ENCODE measurements around the gene KRT84. TPM values are rescaled to one million over a fixed set of nuclear protein-coding genes. Genes with fewer than 3 reads are reported as not detected.

KRT84 gene
- total RNA-seq, 1 donor from 2014 or later, result not detected

DNA sequence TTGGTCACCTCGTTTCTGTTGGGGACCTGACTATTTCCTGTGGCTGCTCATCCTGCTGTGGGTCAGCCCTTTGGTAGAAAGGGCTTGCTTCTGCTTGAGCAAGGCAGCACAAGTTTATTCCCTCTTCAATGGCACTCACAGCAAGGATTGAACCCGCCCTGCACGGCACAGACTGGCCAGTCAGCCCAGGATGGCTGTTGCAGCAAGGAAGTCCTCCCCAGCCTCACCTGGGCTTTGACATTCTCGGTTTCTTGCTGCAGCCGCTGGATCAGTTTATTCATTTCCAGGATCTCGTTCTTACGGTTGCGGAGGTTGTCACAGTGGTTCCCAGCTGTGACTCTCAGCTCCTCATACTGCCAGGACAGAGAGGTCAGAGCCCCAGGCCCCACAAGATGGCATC is 11.2 kb upstream of the KRT84 start:
- H3F3A ChIP-seq (ENCODE audit: low read depth), result no peaks in the 10 kb centered on the region
- Mint-ChIP-seq H3K9me3 (no peaks in the 10 kb centered on the region), H3K4me3 (no peak overlapping the region), H3K36me3 (no peaks in the 10 kb centered on the region), H3K27ac (no peak overlapping the region), H3K4me1 (no peaks in the 10 kb centered on the region), H3K27me3 (ENCODE audit: insufficient read depth, low read depth) (peaks cover 8% of the 10 kb centered on the region)
- no peaks in the 10 kb centered on the region for H3K79me2 ChIP-seq (ENCODE audit: low read depth)
- H3K9me3 ChIP-seq (ENCODE audit: low read depth), result no peaks in the 10 kb centered on the region
- no peak overlapping the region for H3K4me3 ChIP-seq
- H3K36me3 ChIP-seq, result no peaks in the 10 kb centered on the region
- TF ChIP-seq EZH2phosphoT487 (IDR thresholded peaks at IDR 0.05) (no peak), EZH2 (IDR thresholded peaks at IDR 0.05) (no peak)
- TF ChIP-seq, protein P1, sequence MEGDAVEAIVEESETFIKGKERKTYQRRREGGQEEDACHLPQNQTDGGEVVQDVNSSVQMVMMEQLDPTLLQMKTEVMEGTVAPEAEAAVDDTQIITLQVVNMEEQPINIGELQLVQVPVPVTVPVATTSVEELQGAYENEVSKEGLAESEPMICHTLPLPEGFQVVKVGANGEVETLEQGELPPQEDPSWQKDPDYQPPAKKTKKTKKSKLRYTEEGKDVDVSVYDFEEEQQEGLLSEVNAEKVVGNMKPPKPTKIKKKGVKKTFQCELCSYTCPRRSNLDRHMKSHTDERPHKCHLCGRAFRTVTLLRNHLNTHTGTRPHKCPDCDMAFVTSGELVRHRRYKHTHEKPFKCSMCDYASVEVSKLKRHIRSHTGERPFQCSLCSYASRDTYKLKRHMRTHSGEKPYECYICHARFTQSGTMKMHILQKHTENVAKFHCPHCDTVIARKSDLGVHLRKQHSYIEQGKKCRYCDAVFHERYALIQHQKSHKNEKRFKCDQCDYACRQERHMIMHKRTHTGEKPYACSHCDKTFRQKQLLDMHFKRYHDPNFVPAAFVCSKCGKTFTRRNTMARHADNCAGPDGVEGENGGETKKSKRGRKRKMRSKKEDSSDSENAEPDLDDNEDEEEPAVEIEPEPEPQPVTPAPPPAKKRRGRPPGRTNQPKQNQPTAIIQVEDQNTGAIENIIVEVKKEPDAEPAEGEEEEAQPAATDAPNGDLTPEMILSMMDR (IDR thresholded peaks at IDR 0.05), result no peak
- H3K4me2 ChIP-seq, result no peak overlapping the region
- H4K20me1 ChIP-seq (ENCODE audit: low read depth), result no peaks in the 10 kb centered on the region
- H3K4me1 ChIP-seq, result no peaks in the 10 kb centered on the region
- DNase-seq (ENCODE audit: low spot score), result no peak
- no peak overlapping the region for H2AFZ ChIP-seq (replicated peaks)
- no peak overlapping the region for H3K9ac ChIP-seq
- no peaks in the 10 kb centered on the region for H3K27me3 ChIP-seq
- H3K27ac ChIP-seq, result no peak overlapping the region

DNA sequence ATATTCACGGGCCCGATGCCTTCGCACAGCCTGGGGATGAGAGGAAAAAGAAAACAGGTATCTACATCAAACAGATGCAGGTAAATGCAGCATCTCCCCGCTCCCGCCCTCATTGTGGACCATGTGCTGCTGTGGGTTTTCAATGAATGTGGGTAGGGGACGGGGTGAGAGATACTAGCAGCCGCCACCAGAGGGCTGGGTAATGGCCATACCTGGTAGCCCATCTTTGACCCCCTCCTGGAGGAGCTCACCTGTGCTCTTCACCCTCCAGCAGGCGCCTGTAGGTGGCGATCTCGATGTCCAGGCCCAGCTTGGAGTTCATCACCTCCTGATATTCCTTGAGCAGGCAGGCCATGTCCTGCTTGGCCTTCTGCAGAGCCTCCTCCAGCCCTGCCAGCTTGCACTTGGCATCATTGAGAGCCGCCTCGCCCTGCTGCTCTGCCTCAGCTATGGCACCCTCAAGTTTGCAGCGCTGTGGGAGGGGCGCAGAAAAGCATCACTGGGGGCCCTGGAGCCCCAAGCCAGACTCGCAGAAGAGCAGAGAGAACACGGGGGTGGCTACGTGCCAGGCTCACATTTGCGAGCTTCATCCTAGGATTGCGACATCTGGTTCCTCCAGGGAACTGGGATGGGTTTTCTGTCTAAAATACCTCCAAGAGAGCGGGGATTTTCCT is 10.4 kb upstream of the KRT84 start:
- H3K27me3 Mint-ChIP-seq (ENCODE audit: insufficient read depth, low read depth), result peaks cover 8% of the 10 kb centered on the region
- H3K27ac ChIP-seq, result no peak overlapping the region

DNA sequence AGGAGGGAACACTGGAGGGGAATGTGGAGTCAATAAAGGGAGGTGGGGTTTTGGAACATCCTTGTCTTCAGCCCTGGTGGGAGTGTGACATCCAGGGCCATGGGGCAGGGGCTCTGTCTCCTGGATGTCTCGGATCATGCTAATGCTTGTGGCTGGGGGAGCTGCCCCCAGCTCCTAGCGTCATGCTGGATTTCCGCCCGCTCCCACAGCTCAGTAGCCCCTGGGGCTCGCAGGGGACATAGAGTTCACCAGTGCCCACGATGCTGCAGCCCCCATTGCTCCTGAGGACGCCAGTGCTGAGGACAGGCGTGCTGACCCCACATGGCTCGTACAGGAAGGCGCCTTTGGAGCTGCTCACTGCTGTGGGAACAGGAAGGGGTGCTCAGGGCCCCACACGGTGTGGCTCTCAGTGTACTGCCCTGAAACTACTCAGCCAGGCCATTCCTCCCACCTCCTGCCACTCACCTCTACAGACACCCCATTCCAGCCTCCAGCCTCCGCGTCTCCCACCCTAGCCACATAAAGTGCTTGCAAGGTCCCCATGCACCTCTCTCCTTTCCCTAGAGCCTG is 9.5 kb upstream of the KRT84 start:
- peaks cover under 1% of the 10 kb centered on the region for H3K4me1 Mint-ChIP-seq
- H3K36me3 Mint-ChIP-seq, result no peaks in the 10 kb centered on the region
- peaks cover 8% of the 10 kb centered on the region for H3K27me3 Mint-ChIP-seq (ENCODE audit: insufficient read depth, low read depth)

More for the DNA sequence above, 10.4 kb upstream of the KRT84 start:
- Histone ChIP-seq H3K9ac (no peak overlapping the region), H3K79me2 (ENCODE audit: low read depth) (no peaks in the 10 kb centered on the region), H3K4me3 (no peak overlapping the region), H3K9me3 (ENCODE audit: low read depth) (no peaks in the 10 kb centered on the region), H4K20me1 (ENCODE audit: low read depth) (no peaks in the 10 kb centered on the region), H3F3A (ENCODE audit: low read depth) (no peaks in the 10 kb centered on the region), H3K4me2 (no peak overlapping the region), H2AFZ (replicated peaks) (no peak overlapping the region), H3K36me3 (no peaks in the 10 kb centered on the region), H3K4me1 (no peaks in the 10 kb centered on the region), H3K27me3 (no peaks in the 10 kb centered on the region)
- DNase-seq (ENCODE audit: low spot score), result peak; percentile 54
- H3K4me1 Mint-ChIP-seq, result no peaks in the 10 kb centered on the region
- TF ChIP-seq EZH2 (IDR thresholded peaks at IDR 0.05) (no peak), EZH2phosphoT487 (IDR thresholded peaks at IDR 0.05) (no peak)
- TF ChIP-seq, protein P1 (IDR thresholded peaks at IDR 0.05), result peak; percentile 55
- no peak overlapping the region for H3K27ac Mint-ChIP-seq
- no peak overlapping the region for H3K4me3 Mint-ChIP-seq
- H3K36me3 Mint-ChIP-seq, result no peaks in the 10 kb centered on the region
- no peaks in the 10 kb centered on the region for H3K9me3 Mint-ChIP-seq

More for the DNA sequence above, 9.5 kb upstream of the KRT84 start:
- Mint-ChIP-seq H3K9me3 (no peaks in the 10 kb centered on the region), H3K4me3 (no peak overlapping the region), H3K27ac (no peak overlapping the region)
- H3K27ac ChIP-seq, result no peak overlapping the region
- H3K36me3 ChIP-seq, result no peaks in the 10 kb centered on the region
- no peak overlapping the region for H3K9ac ChIP-seq
- no peaks in the 10 kb centered on the region for H3F3A ChIP-seq (ENCODE audit: low read depth)
- H4K20me1 ChIP-seq (ENCODE audit: low read depth), result no peaks in the 10 kb centered on the region
- no peaks in the 10 kb centered on the region for H3K4me1 ChIP-seq
- H2AFZ ChIP-seq (replicated peaks), result no peak overlapping the region
- no peak for DNase-seq (ENCODE audit: low spot score)
- TF ChIP-seq EZH2 (IDR thresholded peaks at IDR 0.05) (no peak), EZH2phosphoT487 (IDR thresholded peaks at IDR 0.05) (no peak)
- TF ChIP-seq, protein P1 (IDR thresholded peaks at IDR 0.05), result no peak
- no peaks in the 10 kb centered on the region for H3K27me3 ChIP-seq
- H3K4me3 ChIP-seq, result no peak overlapping the region
- no peaks in the 10 kb centered on the region for H3K79me2 ChIP-seq (ENCODE audit: low read depth)
- no peak overlapping the region for H3K4me2 ChIP-seq
- no peaks in the 10 kb centered on the region for H3K9me3 ChIP-seq (ENCODE audit: low read depth)

Measured in neural progenitor cell (in vitro differentiated cells).